Ishikawa (cell line): Measurements from ENCODE around the gene PHF2.

Source experiments
- EP300 ChIP-seq: IDR thresholded peaks from 2 replicates; pipeline ENCODE4 v1.6.1; 2012; ENCODE audit warnings: borderline replicate concordance
- RAD21 ChIP-seq: IDR thresholded peaks from 2 replicates; pipeline ENCODE4 v1.6.1; 2012; ENCODE audit warnings: low read depth
- TEAD4 ChIP-seq: IDR thresholded peaks from 2 replicates; pipeline ENCODE4 v1.6.1; 2012
- YY1 ChIP-seq: IDR thresholded peaks from 2 replicates; pipeline ENCODE4 v1.6.1; 2012; ENCODE audit warnings: low read depth
- ZBTB7A ChIP-seq: IDR thresholded peaks from 2 replicates; pipeline ENCODE4 v1.6.1; 2012; ENCODE audit warnings: low read depth
- TF ChIP-seq, protein P1 (sequence below): IDR thresholded peaks from 2 replicates; pipeline ENCODE4 v1.6.1; 2012; ENCODE audit warnings: low read depth, mild to moderate bottlenecking
- TF ChIP-seq, protein P2 (sequence below): IDR thresholded peaks from 2 replicates; pipeline ENCODE4 v1.6.1; 2012

DNA sequence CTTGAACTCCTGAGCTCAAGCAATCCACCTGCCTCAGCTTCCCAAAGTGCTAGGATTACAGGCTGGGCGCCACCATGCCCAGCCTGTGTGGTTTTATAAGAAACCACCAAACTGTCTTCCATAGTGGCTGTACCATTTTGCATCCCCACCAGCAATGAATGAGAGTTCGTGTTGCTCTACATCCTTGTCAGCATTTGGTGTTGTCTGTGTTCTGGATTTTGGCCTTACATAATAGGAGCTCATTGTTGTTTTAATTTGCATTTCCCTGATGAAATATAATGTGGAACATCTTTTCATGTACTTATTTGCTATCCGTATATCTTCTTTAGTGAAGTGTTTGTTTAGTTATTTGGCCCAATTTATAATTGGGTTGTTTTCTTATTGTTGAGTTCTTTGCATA is 29.8 kb downstream of the PHF2 start:
- TF ChIP-seq, protein P1, sequence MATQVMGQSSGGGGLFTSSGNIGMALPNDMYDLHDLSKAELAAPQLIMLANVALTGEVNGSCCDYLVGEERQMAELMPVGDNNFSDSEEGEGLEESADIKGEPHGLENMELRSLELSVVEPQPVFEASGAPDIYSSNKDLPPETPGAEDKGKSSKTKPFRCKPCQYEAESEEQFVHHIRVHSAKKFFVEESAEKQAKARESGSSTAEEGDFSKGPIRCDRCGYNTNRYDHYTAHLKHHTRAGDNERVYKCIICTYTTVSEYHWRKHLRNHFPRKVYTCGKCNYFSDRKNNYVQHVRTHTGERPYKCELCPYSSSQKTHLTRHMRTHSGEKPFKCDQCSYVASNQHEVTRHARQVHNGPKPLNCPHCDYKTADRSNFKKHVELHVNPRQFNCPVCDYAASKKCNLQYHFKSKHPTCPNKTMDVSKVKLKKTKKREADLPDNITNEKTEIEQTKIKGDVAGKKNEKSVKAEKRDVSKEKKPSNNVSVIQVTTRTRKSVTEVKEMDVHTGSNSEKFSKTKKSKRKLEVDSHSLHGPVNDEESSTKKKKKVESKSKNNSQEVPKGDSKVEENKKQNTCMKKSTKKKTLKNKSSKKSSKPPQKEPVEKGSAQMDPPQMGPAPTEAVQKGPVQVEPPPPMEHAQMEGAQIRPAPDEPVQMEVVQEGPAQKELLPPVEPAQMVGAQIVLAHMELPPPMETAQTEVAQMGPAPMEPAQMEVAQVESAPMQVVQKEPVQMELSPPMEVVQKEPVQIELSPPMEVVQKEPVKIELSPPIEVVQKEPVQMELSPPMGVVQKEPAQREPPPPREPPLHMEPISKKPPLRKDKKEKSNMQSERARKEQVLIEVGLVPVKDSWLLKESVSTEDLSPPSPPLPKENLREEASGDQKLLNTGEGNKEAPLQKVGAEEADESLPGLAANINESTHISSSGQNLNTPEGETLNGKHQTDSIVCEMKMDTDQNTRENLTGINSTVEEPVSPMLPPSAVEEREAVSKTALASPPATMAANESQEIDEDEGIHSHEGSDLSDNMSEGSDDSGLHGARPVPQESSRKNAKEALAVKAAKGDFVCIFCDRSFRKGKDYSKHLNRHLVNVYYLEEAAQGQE: no peak
- TF ChIP-seq, protein P2, sequence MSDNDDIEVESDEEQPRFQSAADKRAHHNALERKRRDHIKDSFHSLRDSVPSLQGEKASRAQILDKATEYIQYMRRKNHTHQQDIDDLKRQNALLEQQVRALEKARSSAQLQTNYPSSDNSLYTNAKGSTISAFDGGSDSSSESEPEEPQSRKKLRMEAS: no peak
- no peak for TF ChIP-seq EP300
- no peak for TF ChIP-seq TEAD4
- no peak for TF ChIP-seq YY1
- TF ChIP-seq ZBTB7A: no peak
- no peak for TF ChIP-seq RAD21
